Hindlimb muscle (tissue), 1 donor: ENCODE measurements around the gene IL13. TPM values are rescaled to one million over a fixed set of nuclear protein-coding genes. Genes with fewer than 3 reads are reported as not detected.

ENCODE experiments used
- DNase-seq: peaks from one replicate; pipeline ENCODE4 v3.0.0-alpha.2; 2013
- polyA plus RNA-seq: library from polyadenylated mRNA; unstranded; fragments of 120-200 nt; gene quantifications from one replicate; pipeline ENCODE4 v1.2.1, GENCODE V29; 2013; ENCODE audit not compliant: insufficient read length

IL13 gene
- polyA plus RNA-seq, 1 donor: not detected

DNA sequence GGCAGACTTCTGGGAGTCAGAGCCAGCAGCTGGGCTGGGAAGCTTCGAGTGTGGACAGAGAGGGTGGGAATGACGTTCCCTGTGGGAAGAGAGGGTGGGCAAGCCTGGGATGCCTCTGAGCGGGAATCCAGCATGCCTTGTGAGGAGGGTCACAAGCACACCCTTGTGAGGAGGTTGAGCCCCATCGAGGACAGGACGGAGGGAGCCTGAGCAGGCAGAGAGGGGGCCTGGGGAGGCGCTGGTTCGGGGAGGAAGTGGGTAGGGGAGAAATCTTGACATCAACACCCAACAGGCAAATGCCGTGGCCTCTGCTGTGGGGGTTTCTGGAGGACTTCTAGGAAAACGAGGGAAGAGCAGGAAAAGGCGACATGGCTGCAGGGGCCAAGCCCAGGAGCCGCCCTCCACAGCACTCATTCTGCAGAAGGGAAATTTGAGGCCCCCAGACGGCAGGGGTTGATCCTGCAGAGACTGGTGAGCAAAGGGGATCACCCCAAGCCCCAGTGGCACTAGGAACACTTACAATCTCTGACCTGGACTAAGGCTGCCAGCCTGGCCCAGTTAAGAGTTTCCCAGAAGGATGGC is 1.1 kb upstream of the IL13 start:
- no peak for DNase-seq

DNA sequence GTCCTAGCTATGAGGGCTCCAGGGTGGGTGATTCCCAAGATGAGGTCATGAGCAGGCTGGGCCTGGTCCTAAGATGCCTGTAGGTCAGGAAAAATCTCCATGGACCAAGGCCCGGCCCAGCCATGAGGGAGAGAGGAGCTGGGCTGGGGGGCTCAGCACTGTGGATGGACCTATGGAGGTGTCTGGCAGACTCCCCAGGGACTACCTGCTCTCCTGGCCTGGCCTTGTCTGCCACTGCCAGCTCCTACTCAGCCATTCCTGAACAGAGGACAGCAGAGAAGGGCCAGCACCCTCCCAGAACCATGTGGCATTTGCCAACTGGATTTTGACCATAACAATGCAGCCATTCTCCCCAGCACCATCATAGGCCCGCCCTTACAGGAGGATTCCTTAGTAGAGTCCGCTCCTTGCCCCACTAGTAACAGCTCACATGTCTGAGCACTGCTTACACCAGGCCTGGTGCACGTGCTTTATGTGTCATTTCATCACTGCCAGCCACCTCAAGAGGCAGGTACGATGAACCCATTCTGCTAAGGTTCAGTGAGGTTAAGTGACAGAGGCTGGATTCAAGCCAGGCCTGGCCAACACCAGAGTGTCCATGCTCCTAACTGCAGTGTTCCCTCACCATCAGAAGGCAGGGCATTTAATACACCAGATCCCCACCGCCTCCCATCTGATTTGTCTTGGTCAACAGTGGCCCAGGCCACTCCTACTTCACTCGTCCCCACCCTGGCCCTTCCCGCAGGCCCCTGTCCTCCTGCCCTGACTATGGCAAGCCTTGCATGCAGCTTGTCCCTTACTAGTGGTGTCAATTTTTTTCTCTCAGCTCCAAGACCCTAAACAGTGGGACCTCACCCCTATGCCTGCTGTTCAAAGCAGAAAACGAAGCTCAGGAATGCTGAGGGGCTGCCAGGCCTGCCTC is 669 bp downstream of the IL13 start:
- no peak for DNase-seq

DNA sequence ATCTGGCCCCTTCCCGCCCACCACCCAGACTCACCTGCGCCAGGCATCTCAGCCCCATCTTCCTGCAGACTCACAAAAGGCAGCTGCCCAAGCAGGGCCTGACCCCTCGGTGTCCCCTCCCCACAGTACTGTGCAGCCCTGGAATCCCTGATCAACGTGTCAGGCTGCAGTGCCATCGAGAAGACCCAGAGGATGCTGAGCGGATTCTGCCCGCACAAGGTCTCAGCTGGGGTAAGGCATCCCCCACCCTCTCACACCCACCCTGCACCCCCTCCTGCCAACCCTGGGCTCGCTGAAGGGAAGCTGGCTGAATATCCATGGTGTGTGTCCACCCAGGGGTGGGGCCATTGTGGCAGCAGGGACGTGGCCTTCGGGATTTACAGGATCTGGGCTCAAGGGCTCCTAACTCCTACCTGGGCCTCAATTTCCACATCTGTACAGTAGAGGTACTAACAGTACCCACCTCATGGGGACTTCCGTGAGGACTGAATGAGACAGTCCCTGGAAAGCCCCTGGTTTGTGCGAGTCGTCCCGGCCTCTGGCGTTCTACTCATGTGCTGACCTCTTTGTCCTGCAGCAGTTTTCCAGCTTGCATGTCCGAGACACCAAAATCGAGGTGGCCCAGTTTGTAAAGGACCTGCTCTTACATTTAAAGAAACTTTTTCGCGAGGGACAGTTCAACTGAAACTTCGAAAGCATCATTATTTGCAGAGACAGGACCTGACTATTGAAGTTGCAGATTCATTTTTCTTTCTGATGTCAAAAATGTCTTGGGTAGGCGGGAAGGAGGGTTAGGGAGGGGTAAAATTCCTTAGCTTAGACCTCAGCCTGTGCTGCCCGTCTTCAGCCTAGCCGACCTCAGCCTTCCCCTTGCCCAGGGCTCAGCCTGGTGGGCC is 1.9 kb downstream of the IL13 start:
- no peak for DNase-seq

DNA sequence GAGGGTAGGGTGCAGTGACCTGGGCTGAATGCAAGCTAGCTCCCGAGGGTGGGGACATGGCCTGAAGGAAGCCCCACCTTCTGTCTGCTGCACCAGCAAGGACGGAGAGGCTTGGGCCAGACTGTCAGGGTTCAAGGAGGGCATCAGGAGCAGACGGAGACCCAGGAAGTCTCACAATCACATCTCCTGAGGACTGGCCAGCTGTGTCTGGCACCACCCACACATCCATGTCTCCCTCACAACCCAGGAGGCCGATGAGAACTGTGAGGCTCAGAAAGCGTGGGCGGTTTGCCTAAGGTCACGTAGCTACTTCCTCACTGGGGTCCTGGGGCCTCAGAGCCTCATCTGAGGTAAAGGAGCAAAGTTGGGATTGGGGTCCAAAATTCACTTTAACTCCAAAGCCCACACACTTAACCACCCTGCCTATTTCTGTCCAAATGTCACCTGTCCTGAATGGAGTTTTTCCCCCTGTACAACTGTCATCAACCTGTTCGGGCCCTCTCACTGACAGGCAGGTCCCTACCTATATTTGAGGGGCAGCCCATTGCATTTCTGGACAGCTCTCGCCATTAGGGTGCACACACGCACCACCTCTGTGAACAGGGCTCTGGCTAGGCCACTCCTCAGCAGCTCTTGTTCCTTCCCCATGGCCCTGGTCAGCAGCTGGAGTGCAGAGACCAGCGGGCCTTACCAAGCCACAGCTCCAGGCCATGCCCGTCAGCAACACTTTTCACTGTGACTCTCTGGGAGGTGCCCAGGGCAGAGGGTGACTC is 3.4 kb downstream of the IL13 start:
- DNase-seq: no peak

DNA sequence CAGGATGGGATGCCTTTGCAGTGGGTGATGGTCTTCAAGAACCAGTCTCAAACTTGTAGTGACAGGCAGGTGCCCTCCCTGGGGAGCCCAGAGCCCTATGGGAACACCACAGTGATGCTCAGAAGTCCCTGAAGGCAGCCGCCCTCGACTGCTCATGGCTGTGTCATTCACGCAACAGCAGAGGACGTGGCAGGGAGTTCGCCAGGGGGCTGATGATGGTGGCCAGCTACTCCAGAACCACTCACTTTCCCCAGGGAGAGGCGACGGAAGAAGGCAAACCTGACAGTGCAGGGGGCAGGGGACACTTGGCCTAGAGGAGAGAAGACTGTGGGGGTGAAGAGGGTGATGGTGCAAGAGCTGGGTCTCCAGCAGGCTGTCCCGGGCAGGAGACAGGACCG is 4.0 kb downstream of the IL13 start:
- DNase-seq: no peak

DNA sequence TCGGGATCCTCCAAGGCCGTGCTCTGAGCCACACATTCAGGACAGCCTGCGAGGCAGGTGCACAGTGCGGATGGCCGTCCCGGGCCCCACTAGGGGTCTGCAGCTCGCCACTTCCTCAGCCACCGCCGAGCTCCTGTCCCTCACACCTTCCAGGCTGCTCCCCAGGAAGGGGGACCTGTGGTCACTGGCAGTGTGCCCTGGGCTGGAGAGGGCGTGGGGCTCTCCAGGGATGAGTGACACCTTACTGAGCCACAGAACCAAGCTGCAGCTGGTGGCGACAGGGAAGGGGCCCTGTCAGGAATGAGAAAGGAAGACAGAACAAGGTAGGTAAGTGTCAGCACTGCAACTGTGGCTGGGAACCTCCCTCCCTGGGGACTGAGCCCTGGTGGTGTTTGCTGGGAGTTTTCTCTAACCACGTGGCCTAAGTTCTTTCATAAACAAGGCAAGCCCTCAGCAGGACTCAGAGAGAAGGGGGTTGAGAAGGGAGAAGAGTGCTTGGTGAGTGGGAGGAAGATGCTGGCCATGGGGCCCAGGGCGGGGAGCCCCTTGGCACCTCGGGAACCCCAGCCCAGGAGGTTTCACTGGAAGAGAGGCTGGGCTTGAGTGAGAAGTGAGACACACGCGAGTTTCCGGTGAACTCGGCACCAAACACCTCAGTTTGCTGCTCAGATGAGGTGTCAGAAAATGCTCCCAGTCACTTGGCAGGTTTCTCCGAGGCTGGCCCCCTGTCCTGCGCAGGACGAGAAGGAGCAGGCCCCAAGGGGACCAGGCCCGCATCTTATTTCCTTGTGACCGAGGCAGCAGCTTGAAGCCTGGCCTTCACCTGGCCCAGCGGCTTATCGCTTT is 5.2 kb downstream of the IL13 start:
- no peak for DNase-seq

DNA sequence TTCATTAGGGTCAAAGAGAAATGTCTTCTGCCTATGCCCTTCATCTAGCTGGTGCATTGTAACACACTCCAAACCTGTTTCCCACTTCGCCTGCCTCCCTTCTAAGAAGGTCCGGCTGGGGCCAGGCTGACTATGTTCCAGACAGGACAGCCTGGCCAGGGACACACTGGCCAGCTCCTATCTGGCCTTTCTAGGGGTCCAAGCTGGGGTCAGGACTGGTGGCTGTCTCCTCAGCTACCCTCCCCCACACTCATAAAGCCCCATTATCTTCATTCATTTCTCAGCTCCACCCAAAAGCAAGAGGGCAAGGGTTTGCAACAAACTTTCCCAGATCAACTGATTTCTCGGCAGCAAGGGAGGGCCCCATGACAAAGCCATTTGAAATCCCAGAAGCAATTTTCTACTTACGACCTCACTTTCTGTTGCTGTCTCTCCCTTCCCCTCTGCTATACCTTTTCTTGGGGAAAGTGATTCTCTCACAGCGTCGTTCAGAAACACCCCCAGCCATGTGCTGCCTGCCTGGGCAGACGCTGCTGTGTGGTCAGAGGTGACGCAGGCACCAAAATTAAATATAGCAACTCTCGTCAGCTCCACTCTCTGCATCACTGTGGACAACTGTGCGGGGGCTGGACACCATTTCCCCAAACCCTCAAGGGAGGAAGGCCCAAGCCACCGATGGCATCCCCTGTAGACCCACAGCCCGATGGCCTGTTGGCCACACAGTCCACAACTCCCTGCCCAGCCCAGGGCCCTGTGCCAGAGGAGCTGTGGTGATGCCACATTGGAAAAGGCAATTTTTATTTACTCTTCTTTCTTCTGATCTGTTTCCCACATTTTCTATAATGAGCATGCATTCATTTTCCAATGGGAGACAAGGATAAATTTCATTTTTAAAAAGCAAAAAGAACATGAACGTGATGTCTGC is 6.1 kb downstream of the IL13 start:
- DNase-seq: no peak

DNA sequence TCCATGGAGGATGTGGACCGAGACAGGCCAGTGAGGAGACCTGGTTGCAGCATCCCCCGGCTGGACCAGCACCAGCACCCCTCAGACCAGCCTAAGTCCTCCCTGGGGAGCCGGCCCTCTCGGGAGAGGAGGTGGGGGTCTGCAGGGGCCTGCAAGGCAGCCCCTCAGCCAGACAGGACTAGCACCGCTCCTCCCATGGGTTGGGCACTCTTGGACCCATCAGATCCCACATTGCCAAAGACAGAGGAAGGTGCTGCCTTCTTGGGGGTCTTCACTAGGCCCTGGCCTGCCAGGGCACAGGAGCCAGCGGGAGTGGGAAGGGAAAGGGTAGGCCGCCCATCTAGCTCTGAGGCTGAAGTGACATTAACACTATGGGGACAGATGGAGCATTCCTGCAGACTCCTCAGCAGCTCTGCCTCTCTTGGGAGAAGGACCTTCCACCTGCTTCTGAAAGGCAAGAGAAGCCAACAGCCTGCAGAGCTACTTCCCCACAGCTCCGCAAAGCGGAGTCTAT is 6.8 kb downstream of the IL13 start:
- DNase-seq: no peak

DNA sequence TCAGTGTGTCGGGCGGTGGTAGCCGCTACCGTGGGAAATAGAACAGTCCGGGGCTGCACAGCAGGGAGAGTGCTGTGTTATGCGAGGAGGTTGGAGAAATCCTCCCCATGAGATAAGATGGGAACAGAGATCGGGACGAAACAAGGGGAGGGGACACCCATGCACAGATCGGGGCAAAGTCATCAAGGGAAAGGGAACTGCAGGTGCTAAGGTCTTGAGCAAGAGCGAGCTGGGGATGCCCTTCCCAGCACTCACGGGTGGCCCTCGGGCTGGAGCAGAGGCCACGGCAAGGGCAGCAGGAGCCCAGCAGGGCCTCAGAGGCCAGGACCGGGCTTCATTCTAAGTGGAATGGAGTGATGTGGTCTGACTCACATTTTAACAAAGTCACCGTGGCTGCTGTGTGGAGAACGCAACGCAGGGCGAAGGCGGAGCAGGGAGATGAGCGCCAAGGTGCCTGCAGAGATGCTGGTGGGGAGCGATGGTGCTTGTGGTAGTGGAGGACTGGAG is 7.7 kb downstream of the IL13 start:
- no peak for DNase-seq

DNA sequence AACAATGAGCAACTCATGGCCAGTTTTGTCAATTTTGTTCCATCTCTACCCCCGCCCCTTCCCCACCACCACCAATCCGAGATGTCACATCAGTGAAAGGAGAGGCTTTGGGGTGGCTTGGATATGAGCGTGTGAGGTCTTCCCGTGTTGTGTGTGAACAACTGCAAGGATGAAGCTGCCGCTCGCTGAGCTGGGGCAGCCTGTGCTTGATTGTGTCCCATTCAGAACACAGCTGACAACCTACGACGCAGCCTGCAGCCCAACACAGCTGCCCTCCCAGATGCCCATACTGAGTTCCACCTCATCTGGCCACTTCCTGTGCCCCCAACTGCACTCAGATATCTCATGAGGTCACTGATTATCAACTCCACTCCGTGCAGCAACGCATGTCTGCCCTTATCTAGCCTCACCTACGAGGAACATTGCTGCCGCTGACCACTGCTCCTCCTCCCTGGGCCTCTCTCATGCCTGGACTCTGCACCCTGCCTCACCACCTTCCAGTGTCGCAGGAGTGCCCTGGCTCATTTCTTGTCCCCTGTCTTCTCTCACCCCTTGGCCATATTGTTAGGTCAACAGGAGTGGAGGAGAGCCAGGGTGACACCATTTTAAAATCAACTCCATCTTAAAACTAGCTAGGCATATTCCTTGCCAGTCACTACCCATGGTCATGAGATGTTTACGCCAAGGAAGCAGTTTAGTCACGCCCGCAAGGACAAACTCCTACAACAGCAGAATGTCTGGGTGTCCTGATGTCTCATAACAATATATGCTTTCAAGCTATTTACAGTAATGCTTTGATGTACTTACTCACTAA is 8.5 kb downstream of the IL13 start:
- DNase-seq: no peak

DNA sequence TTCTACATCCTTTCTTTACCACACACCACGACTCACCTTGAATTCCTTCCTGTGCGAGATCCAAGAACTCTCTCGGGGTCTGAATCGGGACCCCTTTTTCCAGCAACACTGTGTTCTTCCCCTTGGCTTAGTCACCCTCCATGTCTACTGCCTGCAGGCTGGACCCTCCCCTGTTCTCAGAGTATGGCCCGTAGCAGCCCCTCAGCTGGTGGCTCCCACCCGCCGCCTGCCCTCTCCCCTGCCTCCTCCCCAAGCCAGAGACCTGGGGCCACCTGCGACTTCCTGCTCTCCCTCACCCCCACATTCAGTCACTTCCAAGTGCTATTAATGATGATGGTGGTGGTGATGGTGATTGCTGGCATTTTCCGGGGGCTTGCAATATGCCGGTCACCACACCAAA is 9.3 kb downstream of the IL13 start:
- no peak for DNase-seq

DNA sequence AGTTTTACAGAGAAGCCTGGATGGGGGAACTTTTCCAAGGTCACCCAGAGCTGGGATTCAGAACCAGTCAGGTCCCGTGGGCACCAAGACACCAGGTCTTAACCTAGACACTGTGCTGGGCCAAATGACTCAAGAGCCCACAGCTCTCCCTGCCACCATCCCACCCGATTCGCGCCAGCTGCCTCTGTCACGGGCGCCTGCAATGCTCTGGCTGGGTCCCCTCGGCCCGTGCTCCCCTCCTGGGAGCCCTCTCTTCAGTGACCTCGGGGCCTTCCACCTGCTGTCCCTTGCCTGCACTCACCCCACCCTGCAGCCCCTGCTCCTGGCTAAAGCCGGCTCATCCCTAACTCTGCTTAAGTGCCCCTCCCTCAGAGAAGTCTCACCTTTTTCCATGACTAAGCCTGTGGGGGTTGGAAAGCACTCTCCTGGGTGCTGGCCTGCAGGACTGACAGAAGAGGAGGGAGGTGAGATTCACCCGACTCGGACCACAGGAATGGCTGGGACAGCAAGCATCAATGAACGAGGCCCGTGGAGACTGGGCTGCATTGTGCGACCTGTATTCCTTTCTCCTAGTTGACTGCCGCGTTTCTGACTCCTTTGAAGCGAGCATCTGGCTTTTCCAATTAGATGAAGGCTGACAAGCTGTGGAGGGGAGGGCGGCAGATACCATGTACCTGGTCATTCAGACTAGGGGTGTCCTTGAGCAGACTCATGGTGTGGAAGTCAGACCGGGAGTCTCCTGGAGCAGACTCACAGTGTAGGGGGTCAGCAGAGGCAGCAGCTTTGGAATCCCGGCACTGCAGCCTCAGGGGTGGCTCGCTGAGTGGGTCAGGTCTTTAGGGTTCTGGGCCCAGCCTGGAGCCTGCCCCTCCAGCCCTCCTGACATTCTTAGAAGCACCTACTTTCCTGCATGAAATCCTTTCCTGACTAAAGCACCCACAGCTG is 10.1 kb downstream of the IL13 start:
- no peak for DNase-seq

DNA sequence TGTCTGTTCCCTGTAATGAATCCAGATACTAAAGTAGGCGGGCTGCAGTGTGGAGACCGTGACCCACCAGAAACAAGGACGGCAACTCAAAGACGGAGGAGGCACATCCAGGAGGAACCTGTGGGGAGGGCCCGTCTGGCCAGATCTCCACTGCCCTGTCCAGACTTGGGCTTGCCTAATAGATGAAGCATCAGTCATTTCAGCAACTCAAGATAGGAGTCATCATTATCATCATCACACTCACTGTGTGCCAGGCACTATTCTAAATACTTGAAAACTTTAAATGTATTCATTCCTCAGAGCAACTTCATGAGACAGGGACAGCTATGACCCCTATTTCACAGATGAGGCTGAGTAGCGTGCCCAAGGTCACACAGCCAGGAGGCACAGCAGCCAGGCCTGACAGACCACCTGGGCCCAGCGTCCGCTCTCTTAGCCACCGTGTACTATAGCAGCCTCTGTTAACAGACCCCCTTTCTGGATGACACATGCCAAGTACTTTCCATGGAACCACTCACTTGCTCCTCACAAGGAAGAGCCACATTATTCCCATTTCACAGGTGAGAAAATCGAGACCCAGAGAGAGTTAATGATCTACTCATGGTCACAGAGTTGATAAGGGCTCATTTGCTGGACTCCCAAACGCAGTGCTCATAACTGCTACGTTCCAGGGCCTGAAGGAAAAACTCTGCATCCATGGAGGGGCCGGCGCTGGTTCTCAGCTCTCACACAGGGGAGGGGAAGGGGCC is 10.9 kb downstream of the IL13 start:
- no peak for DNase-seq

DNA sequence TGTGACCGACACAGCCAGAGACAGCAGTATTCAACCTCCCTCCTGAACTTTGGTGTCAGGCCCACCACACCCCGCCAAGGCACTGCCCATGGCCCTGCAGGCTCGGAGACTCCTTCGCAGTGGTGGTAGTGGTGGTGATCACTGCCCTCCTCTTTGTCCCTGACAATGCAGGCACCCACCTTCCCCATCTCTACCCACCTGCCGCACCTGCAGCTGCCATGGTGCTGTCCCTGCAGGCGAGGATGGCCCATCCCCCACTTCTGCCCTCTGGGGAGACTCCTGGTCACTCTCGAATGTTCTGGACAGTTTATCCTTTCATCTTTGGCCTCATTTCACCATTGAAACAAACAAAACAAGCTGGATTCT is 11.5 kb downstream of the IL13 start:
- no peak for DNase-seq

DNA sequence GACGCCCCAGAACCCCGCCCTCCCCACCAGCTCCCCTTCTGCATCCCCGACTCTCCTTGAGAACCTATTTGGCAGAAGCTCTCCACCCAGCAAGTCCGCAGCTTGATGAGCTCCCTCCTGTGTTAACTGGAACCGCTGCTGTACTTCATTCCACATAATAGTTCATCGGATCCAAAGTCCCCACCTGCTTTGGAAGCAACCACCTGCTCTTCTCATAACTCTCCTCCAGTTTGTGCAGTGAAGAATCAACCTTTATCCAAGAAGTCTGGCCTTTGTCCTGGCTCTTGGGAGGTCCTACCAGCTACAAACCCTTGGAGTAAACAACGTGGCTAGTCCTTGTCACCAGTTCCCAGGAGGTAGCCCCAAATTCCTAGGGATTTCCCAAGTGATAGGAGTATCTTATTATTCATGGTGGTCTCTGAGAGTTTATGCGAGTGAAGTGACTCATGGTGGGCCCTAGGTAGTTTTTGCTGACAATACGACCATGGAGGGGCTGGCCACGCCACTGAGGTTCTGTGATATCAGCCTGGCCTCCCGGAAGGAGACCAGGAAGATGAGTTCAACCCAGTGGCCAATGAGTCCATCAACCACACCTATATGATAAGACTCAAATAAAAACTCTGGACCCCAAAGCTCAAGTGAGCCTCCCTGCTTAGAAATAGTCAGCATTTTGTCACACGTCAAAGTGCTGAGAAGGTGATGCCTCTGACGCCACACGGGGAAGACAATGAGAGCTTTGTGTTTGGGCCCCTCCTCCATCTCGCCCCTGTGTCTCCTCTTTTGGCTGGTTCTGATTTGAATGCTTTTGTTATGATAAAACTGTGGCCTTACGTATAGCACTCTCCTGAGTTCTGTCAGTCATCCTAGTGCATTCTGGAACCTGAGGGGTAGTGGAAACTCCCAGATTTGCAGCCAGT is 12.3 kb downstream of the IL13 start:
- no peak for DNase-seq

DNA sequence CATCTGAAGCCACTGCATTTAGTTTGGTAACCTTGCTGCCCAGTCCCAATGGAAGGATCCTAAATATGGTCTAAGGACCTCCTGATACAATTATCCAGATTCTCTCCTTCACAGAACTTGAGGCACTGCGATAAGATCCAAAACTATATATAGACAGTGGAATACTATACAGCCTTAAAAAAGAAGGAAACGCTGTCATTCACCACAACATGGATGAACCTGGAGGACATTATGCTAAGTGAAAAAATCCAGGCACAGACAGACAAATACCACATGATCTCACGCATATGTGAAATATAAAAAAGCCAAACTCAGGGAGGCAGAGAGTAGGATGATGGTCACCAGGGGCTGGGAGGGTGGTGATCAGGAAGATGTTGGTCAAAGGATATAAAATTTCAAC is 13.0 kb downstream of the IL13 start:
- DNase-seq: no peak
